HepG2 (cell line): ENCODE measurements around the gene PLA2G4C. TPM values are rescaled to one million over a fixed set of nuclear protein-coding genes. Genes with fewer than 3 reads are reported as not detected.

Experiments
- ARID5B ChIP-seq: IDR thresholded peaks from 2 replicates; pipeline ENCODE4 v1.4.0; 2020; ENCODE audit warnings: mild to moderate bottlenecking, missing genetic modification reagents
- ATF2 ChIP-seq: sonication (generic); formaldehyde crosslinking; IDR thresholded peaks from 2 replicates; pipeline ENCODE4 v1.4.0; 2020; ENCODE audit warnings: missing genetic modification reagents
- HCFC1 ChIP-seq: fragments of 150-350 bp; IDR thresholded peaks from 2 replicates; pipeline ENCODE4 v1.6.1; 2014; ENCODE audit warnings: low read depth, low read length
- JDP2 ChIP-seq: sonication (generic); formaldehyde crosslinking; IDR thresholded peaks from 2 replicates; pipeline ENCODE4 v1.8.1; 2022; ENCODE audit warnings: missing genetic modification reagents, borderline replicate concordance
- REST ChIP-seq, 2 experiments: IDR thresholded peaks; 2 replicates each; pipeline ENCODE4 v1.6.1; 2011 to 2012; ENCODE audit warnings: low read length in 2 of 2, borderline replicate concordance in 1 of 2, low read depth in 1 of 2, mild to moderate bottlenecking in 1 of 2, moderate library complexity in 1 of 2
- SP2 ChIP-seq: sonication (generic); formaldehyde crosslinking; IDR thresholded peaks from 2 replicates; pipeline ENCODE4 v1.5.1; 2020; ENCODE audit warnings: mild to moderate bottlenecking, missing genetic modification reagents
- TFDP1 ChIP-seq: IDR thresholded peaks from 2 replicates; pipeline ENCODE4 v1.6.1; 2016; ENCODE audit warnings: missing compliant biosample characterization, missing genetic modification reagents, borderline replicate concordance
- YY1 ChIP-seq: IDR thresholded peaks from 2 replicates; pipeline ENCODE4 v1.6.1; 2011; ENCODE audit warnings: low read length, low read depth, moderate library complexity, mild to moderate bottlenecking; ENCODE audit not compliant: insufficient read depth, insufficient replicate concordance
- ZNF207 ChIP-seq: fragments of 450-650 bp; IDR thresholded peaks from 2 replicates; pipeline ENCODE4 v1.6.1; 2016; ENCODE audit warnings: antibody characterized with exemption, borderline replicate concordance
- ZNF281 ChIP-seq: sonication (generic); formaldehyde crosslinking; IDR thresholded peaks from 2 replicates; pipeline ENCODE4 v1.4.0; 2020; ENCODE audit warnings: missing genetic modification reagents, borderline replicate concordance
- ZNF614 ChIP-seq: IDR thresholded peaks from 2 replicates; pipeline ENCODE4 v1.6.1; 2018; ENCODE audit warnings: missing biosample characterization, missing genetic modification reagents, inconsistent platforms, borderline replicate concordance
- ZNF800 ChIP-seq: sonication (generic); formaldehyde crosslinking; IDR thresholded peaks from 2 replicates; pipeline ENCODE4 v1.4.0; 2020; ENCODE audit warnings: missing genetic modification reagents
- polyA plus RNA-seq, 8 experiments: library from polyadenylated mRNA; depleted of rRNA in 3 of 8; stranded (reverse) in 7 of 8; unstranded in 1 of 8; fragments of >200 nt; fragmentation: Illumina TruSeq in 4 of 8; extraction: Trizol in 4 of 8; gene quantifications; 2 replicates each; pipeline versions ENCODE4 v1.2.1 to v1.2.3, GENCODE V29; 2011 to 2016; ENCODE audit warnings: low read depth in 4 of 8, missing spikeins in 1 of 8, mixed read lengths in 1 of 8; ENCODE audit not compliant: insufficient read depth in 1 of 8
- total RNA-seq, 5 experiments: library from RNA; depleted of rRNA; stranded (reverse); fragments of >200 nt; fragmentation: Illumina TruSeq; extraction: Trizol; gene quantifications; 2 replicates each; pipeline ENCODE4 v1.2.3, GENCODE V29; 2016; ENCODE audit warnings: low read depth in 1 of 5

Gene PLA2G4C
- total and polyA plus RNA-seq, 2 of the 13 experiments (the other 11 are each of a cell fraction or from before 2014, with no cell fraction given) = 1.6 to 1.7 TPM

GRCh38 chr19:48110350-48110966 is at the start of gene PLA2G4C (continued):
- TF ChIP-seq ATF2 (peak; percentile 50; the same call in 1 of the 2 replicates), ZNF614 (CRISPR knock-in tag) (peak; percentile 30; the same call in 1 of the 2 replicates), ZNF800 (CRISPR knock-in tag) (no peak), ARID5B (CRISPR knock-in tag) (peak; percentile 31; the same call in 1 of the 2 replicates), REST (IDR thresholded peaks at IDR 0.05; ENCODE audit: borderline replicate concordance in 1 of 2, low read depth in 1 of 2, low read length in 2 of 2) (peak; percentile 66 to 90), YY1 (peak; percentile 77), ZNF207 (no peak), JDP2 (CRISPR knock-in tag) (no peak), SP2 (CRISPR knock-in tag) (no peak), TFDP1 (CRISPR knock-in tag) (no peak), HCFC1 (no peak), ZNF281 (CRISPR knock-in tag) (peak; percentile 86)
